GM23248 (cell line): ENCODE data around the gene SSU72. TPM values are rescaled to one million over a fixed set of nuclear protein-coding genes. Genes with fewer than 3 reads are reported as not detected.

Source experiments
- polyA plus RNA-seq: library from polyadenylated mRNA; unstranded; fragments of >200 nt; fragmentation: Nextera tagmentation; extraction: Ambion mirVana; gene quantifications from 2 replicates; pipeline ENCODE4 v1.2.1, GENCODE V29; 2016
- total RNA-seq: library from RNA; depleted of rRNA; stranded (reverse); fragments of >200 nt; shearing (Covaris generic); gene quantifications from 2 replicates; pipeline ENCODE4 v1.2.3, GENCODE V29; 2014; rRNA removed

Gene SSU72
- total and polyA plus RNA-seq, 2 experiments from 2014 or later, result 69.2 to 204 TPM

Other genes with a start within 250 kb of the SSU72 start
- 0.54 TPM in 1 of 2 replicates, not detected in the other for gene TAS1R3, start 243.6 kb downstream of the SSU72 start, total RNA-seq
- 0.24 TPM in 1 of 2 replicates, not detected in the other for gene TAS1R3, start 243.6 kb downstream of the SSU72 start, polyA plus RNA-seq
- gene DVL1, start 225.4 kb downstream of the SSU72 start, total RNA-seq, result 113 and 119 TPM in 2 replicates
- gene DVL1, start 225.4 kb downstream of the SSU72 start, polyA plus RNA-seq, result 8.6 and 9.9 TPM in 2 replicates
- 1,040 and 1,228 TPM in 2 replicates for gene MXRA8, start 216.3 kb downstream of the SSU72 start, total RNA-seq
- gene MXRA8, start 216.3 kb downstream of the SSU72 start, polyA plus RNA-seq, result 584 and 609 TPM in 2 replicates
- gene AURKAIP1, start 199.7 kb downstream of the SSU72 start, total RNA-seq, result 118 and 120 TPM in 2 replicates
- 216 and 218 TPM in 2 replicates for gene AURKAIP1, start 199.7 kb downstream of the SSU72 start, polyA plus RNA-seq
- 150 and 185 TPM in 2 replicates for gene CCNL2, start 175.5 kb downstream of the SSU72 start, total RNA-seq
- gene CCNL2, start 175.5 kb downstream of the SSU72 start, polyA plus RNA-seq, result 151 and 199 TPM in 2 replicates
- gene MRPL20, start 167.6 kb downstream of the SSU72 start, total RNA-seq, result 88.9 and 105 TPM in 2 replicates
- gene MRPL20, start 167.6 kb downstream of the SSU72 start, polyA plus RNA-seq, result 176 and 181 TPM in 2 replicates
- 0.51 and 0.97 TPM in 2 replicates for gene ANKRD65, start 153.6 kb downstream of the SSU72 start, total RNA-seq
- gene ANKRD65, start 153.6 kb downstream of the SSU72 start, polyA plus RNA-seq, result 0.44 and 0.70 TPM in 2 replicates
- gene VWA1, start 139.2 kb downstream of the SSU72 start, total RNA-seq, result 1.4 and 2.3 TPM in 2 replicates
- gene VWA1, start 139.2 kb downstream of the SSU72 start, polyA plus RNA-seq, result 0.60 and 1.3 TPM in 2 replicates
- gene ATAD3C, start 125.2 kb downstream of the SSU72 start, total RNA-seq, result not detected in 2 replicates
- gene ATAD3C, start 125.2 kb downstream of the SSU72 start, polyA plus RNA-seq, result 0.51 TPM in 1 of 2 replicates, not detected in the other
- 20.2 and 34.7 TPM in 2 replicates for gene ATAD3B, start 103.1 kb downstream of the SSU72 start, total RNA-seq
- 11.6 and 12.1 TPM in 2 replicates for gene ATAD3B, start 103.1 kb downstream of the SSU72 start, polyA plus RNA-seq
- 45.8 and 54.5 TPM in 2 replicates for gene ATAD3A, start 62.7 kb downstream of the SSU72 start, total RNA-seq
- 42.8 and 44.9 TPM in 2 replicates for gene ATAD3A, start 62.7 kb downstream of the SSU72 start, polyA plus RNA-seq
- gene TMEM240, start 34.2 kb downstream of the SSU72 start, total RNA-seq, result 1.1 and 3.3 TPM in 2 replicates
- 0.44 and 0.76 TPM in 2 replicates for gene TMEM240, start 34.2 kb downstream of the SSU72 start, polyA plus RNA-seq
- gene FNDC10, start 25.3 kb upstream of the SSU72 start, total RNA-seq, result 7.7 and 9.8 TPM in 2 replicates
- 3.1 and 3.9 TPM in 2 replicates for gene FNDC10, start 25.3 kb upstream of the SSU72 start, polyA plus RNA-seq
- gene MIB2, start 40.6 kb upstream of the SSU72 start, total RNA-seq, result 70.5 and 100 TPM in 2 replicates
- 29.2 and 30.3 TPM in 2 replicates for gene MIB2, start 40.6 kb upstream of the SSU72 start, polyA plus RNA-seq
- gene MMP23B, start 57.3 kb upstream of the SSU72 start, total RNA-seq, result not detected in 2 replicates
- gene MMP23B, start 57.3 kb upstream of the SSU72 start, polyA plus RNA-seq, result 1.1 TPM in 1 of 2 replicates, not detected in the other
- gene CDK11B, start 84.1 kb upstream of the SSU72 start, total RNA-seq, result 8.2 and 11.7 TPM in 2 replicates
- 18.2 and 19.1 TPM in 2 replicates for gene CDK11B, start 84.1 kb upstream of the SSU72 start, polyA plus RNA-seq
- 32.5 and 38.3 TPM in 2 replicates for gene SLC35E2B, start 117.9 kb upstream of the SSU72 start, total RNA-seq
- gene SLC35E2B, start 117.9 kb upstream of the SSU72 start, polyA plus RNA-seq, result 22.2 and 23.4 TPM in 2 replicates
- gene CDK11A, start 149.5 kb upstream of the SSU72 start, total RNA-seq, result 5.1 and 14.4 TPM in 2 replicates
- 18.9 and 20.0 TPM in 2 replicates for gene CDK11A, start 149.5 kb upstream of the SSU72 start, polyA plus RNA-seq
- gene NADK, start 203.6 kb upstream of the SSU72 start, total RNA-seq, result 43.0 and 45.4 TPM in 2 replicates
- gene NADK, start 203.6 kb upstream of the SSU72 start, polyA plus RNA-seq, result 43.1 and 43.9 TPM in 2 replicates